ENCODE measurements around the gene COL25A1.
"Not testable (repeated sequence)": the region's sequence is repeated elsewhere in the genome, so short reads cannot be mapped to it uniquely, and the experiment has no call there.

- TF ChIP-seq CTCF, POLR2A (IDR thresholded peaks at IDR 0.05): not testable (repeated sequence)
Measured at GRCh38 chr4:108933925-108934324, 368.5 kb downstream of the COL25A1 start.
